ENCODE data around the gene LRRC3.

Gene LRRC3

DNA sequence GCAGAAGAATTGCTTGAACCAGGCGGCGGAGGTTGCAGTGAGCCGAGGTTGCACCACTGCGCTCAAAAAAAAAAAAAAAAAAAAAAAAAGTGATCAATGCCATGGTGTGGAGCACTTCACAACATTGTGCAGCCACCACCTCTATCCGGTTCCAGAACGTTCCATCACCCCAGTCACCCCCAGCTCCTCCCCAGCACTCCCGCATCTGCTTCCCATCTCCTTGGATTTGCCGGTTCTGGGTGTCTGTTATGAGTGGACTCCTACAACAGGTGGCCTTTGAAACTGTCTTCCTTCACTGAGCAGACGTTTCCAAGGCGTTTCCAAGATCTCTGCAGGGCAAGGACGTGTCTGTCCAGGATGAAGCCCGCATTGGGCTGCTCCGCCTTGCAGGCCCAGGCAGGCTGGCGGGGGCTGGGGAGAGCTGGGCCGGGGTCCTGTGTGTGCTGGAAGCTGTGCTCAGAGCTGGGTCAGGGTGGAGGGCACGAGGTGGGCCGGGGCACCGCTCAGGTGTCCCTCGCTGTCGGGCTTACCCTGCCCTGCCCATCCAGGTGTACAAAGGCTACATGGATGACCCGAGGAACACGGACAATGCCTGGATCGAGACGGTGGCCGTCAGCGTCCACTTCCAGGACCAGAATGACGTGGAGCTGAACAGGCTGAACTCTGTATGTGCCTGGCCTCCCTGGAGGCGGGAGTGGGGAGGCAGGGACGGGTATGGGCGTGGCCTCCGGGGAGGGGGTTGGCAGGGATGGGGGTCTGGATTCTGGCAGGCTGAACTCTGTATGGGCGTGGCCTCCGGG lies 14.9 kb upstream of the LRRC3 start:
- DNase-seq = no peak

DNA sequence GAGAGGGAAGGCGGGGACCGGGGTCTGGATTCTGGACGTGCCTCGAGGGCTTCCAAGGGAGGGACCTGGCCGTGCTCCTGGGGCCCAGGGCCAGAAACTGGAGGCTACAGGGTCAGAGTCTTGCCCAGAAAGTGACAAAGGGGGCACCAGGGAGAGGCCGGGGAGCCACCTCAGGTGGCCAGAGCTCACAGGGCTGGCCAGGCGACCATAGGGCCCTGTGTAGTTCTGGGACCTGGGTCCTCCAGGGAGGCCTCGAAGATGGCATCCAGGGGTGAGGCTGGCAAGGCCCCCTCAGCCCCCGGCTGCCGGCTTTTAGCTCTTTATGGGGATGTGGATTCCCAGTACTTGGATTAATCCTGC lies 14.3 kb upstream of the LRRC3 start:
- DNase-seq = no peak

DNA sequence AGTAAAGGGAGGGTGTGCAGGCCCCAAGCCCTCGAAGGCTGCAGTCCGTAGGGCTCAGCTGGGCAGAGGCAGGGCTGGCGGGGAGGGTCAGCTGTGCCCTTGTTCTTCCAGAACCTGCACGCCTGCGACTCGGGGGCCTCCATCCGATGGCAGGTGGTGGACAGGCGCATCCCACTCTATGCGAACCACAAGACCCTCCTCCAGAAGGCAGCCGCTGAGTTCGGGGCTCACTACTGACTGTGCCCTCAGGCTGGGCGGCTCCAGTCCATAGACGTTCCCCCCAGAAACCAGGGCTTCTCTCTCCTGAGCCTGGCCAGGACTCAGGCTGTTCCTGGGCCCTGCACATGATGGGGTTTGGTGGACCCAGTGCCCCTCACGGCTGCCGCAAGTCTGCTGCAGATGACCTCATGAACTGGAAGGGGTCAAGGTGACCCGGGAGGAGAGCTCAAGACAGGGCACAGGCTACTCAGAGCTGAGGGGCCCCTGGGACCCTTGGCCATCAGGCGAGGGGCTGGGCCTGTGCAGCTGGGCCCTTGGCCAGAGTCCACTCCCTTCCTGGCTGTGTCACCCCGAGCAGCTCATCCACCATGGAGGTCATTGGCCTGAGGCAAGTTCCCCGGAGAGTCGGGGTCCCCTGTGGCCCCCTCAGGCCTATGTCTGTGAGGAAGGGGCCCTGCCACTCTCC lies 13.6 kb upstream of the LRRC3 start:
- DNase-seq = no peak

DNA sequence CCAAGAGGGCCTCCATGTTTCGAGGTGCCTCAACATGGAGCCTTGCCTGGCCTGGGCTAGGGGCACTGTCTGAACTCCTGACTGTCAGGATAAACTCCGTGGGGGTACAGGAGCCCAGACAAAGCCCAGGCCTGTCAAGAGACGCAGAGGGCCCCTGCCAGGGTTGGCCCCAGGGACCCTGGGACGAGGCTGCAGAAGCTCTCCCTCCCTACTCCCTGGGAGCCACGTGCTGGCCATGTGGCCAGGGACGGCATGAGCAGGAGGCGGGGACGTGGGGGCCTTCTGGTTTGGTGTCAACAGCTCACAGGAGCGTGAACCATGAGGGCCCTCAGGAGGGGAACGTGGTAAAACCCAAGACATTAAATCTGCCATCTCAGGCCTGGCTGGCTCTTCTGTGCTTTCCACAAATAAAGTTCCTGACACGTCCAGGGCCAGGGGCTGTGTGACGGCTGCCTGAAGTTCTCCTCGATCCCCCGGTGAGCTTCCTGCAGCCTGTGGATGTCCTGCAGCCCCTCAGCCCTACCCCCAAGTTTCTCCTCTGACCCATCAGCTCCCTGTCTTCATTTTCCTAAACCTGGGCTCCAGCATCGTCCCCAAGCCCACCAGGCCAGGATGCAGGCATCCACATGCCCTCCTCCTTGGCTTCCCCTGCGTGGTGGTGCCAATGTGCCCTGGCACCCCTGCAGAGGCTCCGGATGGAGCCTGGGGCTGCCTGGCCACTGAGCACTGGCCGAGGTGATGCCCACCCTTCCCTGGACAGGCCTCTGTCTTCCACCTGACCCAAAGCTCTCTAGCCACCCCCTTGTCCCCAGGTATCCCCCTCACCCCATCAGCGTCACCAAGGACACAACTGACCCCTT lies 12.8 kb upstream of the LRRC3 start:
- no peak for DNase-seq

GRCh38 chr21:44443291-44443890 lies 11.9 kb upstream of the LRRC3 start:
- DNase-seq = no peak

GRCh38 chr21:44443891-44444285 lies 11.4 kb upstream of the LRRC3 start:
- DNase-seq = no peak

- no peak for DNase-seq
Observed at GRCh38 chr21:44444286-44444931, 10.9 kb upstream of the LRRC3 start.

- DNase-seq = no peak
Observed at GRCh38 chr21:44445145-44445812, 10.0 kb upstream of the LRRC3 start.

- no peak for DNase-seq
Observed at GRCh38 chr21:44448651-44449131, 6.6 kb upstream of the LRRC3 start.

DNA sequence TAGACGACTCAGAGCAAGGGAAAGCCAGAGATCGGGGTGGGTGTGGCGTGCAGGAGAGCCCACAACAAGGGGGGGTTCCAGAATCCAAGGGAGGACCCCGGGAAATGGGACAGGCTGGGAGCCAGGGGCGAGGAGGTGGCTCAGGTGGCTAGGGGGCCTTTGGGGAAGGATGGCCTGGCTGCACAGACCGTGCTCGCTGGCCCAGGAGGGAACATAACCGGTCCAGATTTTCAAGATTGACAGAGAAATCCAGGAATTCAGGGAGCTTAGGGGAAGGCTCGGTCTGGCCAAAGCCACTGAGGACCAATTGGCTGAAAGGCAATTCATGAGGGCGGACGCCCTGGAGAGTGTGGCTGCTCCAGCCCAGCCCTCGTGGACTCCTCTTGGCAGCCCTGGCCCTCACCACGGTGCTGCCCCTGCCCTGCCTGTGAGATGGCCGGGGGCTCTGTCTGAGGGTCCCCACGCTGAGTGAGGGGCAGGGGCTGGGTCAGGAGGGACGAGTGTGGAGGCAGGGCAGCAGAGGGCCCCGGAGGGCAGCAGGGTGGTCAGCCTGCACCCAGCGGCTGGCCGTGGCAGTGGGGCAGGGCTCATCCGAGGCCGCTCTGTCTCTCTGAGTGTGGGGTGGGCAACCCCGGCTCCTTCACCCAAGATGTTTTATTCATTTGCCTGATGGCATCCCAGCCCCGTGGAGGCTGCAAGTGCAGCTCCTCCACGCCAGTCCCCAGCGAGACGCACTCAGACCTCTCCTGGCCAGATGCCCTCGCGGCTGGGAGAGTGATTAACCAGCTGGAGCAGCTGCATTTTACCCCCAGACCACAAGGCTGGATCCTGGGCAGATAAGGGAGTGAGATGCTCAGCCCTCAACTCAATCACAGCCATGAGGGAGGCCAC lies 5.6 kb upstream of the LRRC3 start:
- no peak for DNase-seq

GRCh38 chr21:44450402-44450801 lies 4.9 kb upstream of the LRRC3 start:
- no peak for DNase-seq

DNA sequence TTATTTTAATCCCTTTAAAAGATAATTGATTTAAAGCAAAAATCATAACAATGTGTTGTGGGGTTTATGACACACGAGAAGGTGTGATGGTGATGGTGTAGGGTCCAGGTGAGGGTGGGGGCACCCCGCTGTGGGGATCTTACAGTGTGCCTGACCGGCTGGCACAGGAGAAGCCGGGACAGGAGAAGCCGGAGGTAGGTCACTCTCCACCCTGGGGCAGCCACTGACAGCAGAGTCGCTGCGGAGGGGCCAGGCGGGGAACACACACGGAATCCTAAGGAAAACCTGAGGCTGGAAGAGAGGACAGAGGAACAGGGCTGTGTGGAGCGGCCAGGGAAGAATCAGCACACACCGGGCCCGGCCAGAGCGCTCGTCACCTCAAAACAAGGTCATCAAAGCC lies 4.3 kb upstream of the LRRC3 start:
- no peak for DNase-seq

DNA sequence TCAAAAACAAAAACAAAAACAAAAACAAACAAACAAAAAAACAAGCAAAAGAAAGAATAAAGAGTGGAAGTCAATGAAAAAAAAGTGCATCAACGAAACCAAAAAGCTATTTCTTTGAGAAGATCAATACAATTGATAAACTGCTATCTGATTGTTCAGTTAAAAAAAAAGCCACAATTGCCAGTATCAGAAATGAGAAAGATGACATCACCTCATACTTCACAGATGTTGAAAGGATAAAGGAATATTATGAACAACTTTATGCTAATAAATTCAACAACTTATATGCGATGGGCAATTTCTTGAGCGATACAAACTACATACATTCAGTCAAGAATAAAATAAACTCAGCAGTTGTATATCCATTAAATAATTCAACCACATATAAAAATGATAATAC lies 2.2 kb upstream of the LRRC3 start:
- no peak for DNase-seq

- no peak for DNase-seq
Observed at GRCh38 chr21:44454058-44454457, 1.3 kb upstream of the LRRC3 start.

DNA sequence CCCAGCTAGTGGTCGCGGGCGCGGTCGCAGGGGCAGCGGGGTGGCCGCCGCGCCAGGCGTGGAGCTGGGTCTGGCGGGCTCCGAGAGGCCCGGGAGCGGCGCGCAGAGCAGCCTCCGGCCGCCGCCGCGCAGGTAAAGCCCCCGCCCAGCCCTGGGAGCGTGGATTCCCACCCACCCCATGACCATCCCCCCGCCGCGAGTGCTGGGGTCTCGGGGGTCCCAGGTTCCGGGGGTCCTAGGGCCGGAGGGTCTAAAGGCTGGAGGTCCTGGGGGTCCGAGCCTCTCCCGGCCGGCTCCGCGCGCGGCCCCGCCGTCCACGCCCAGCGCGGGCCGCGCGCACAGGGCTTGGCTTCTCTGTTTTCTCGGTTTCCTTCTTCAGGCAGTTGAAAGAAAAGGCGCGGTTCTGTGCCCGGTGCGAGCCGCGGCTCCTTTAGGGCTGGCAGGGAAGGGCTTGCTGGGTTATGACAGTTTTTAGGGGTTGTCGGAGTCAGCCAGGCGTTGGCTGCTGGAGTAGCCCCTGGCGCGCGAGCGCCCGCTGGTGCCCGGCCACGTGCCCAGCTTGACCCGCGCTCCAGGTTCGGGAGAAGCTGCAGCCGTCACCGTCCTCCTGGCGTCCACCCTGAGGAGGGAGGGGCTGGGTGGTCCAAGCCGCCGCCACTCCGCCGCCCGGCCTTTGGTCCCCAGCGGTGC lies 359 bp downstream of the LRRC3 start:
- DNase-seq = peak; percentile 27

GRCh38 chr21:44456214-44456914 lies 1.1 kb downstream of the LRRC3 start:
- DNase-seq = no peak

DNA sequence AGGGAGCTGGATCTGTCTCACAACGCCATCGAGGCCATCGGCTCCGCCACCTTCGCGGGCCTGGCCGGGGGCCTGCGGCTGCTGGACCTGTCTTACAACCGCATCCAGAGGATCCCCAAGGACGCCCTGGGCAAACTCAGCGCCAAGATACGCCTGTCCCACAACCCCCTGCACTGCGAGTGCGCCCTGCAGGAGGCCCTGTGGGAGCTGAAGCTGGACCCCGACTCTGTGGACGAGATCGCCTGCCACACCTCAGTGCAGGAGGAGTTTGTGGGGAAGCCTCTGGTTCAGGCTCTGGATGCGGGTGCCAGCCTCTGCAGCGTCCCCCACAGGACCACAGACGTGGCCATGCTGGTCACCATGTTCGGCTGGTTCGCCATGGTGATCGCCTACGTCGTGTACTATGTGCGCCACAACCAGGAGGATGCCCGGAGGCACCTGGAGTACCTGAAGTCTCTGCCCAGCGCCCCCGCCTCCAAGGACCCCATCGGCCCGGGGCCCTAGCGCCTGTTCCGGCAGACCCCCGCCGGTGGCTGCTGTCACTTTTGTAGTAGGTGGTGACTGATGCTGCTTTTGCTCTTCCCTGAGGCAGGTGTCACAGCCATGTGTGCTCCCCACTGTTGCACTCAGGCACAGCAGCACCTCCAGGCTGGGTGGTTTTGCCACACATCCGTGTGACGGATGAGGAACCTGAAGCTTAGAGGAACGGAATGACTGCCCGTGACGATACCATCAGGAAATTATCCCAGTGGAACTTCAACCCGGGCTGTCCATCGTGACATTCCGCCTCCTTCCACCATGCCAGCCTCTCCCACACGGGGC lies 1.8 kb downstream of the LRRC3 start:
- DNase-seq = no peak

- DNase-seq = no peak
Observed at GRCh38 chr21:44458971-44459711, 3.8 kb downstream of the LRRC3 start.
